HL-60 (cell line): ENCODE measurements around the gene TMEM143.
"Not testable (repeated sequence)": the region's sequence is repeated elsewhere in the genome, so short reads cannot be mapped to it uniquely, and the experiment has no call there.

Source experiments
- DNase-seq, 2 experiments: peaks; one replicate each; pipeline ENCODE4 v3.0.0-alpha.2; 2010 to 2020; ENCODE audit warnings: low read depth in 1 of 2, low spot score in 1 of 2
- H3K27ac ChIP-seq: fragments of 250-450 bp; sonication (Bioruptor Pico); replicated peaks from 2 replicates; pipeline ENCODE4 v1.5.1; 2020; ENCODE audit warnings: mild to moderate bottlenecking, moderate library complexity
- H3K27me3 ChIP-seq: fragments of 250-450 bp; sonication (Bioruptor Pico); 2 replicates; pipeline ENCODE4 v1.5.1; 2021; ENCODE audit warnings: mild to moderate bottlenecking, moderate library complexity; ENCODE audit not compliant: insufficient read depth, poor library complexity, severe bottlenecking
- H3K4me3 ChIP-seq: replicated peaks from 2 replicates; pipeline ENCODE4 v1.5.1; 2011; ENCODE audit warnings: mild to moderate bottlenecking, control low read depth, low read length; ENCODE audit not compliant: insufficient read depth
- CTCF ChIP-seq: IDR thresholded peaks from one replicate; pipeline ENCODE4 v1.5.1; 2011; ENCODE audit warnings: low read length, control low read depth, inconsistent platforms; ENCODE audit not compliant: insufficient read depth
- GABPA ChIP-seq: IDR thresholded peaks from 2 replicates; pipeline ENCODE4 v1.6.1; 2012; ENCODE audit warnings: low read depth
- POLR2AphosphoS5 ChIP-seq: IDR thresholded peaks from 2 replicates; pipeline ENCODE4 v1.6.1; 2012; ENCODE audit warnings: low read depth
- REST ChIP-seq: IDR thresholded peaks from 2 replicates; pipeline ENCODE4 v1.6.1; 2012; ENCODE audit warnings: low read depth; ENCODE audit not compliant: insufficient replicate concordance
- SPI1 ChIP-seq: IDR thresholded peaks from 2 replicates; pipeline ENCODE4 v1.6.1; 2012; ENCODE audit warnings: low read depth, mild to moderate bottlenecking, borderline replicate concordance

TMEM143 gene

GRCh38 chr19:48292798-48293197 is 70.9 kb downstream of the TMEM143 start:
- DNase-seq, result no peak
- H3K27me3 ChIP-seq, result no peaks in the 10 kb centered on the region
- no peak for TF ChIP-seq REST
- no peak for TF ChIP-seq GABPA
- TF ChIP-seq SPI1, result no peak
- TF ChIP-seq POLR2AphosphoS5, result no peak
- no peak for TF ChIP-seq CTCF

GRCh38 chr19:48291489-48291815 is 72.3 kb downstream of the TMEM143 start:
- H3K27me3 ChIP-seq, result not testable (repeated sequence)

More at GRCh38 chr19:48292798-48293197, 70.9 kb downstream of the TMEM143 start:
- Histone ChIP-seq H3K27ac (no peak overlapping the region), H3K4me3 (no peak overlapping the region)

GRCh38 chr19:48290771-48291488 is 72.8 kb downstream of the TMEM143 start:
- no peaks in the 10 kb centered on the region for H3K27me3 ChIP-seq
- TF ChIP-seq GABPA (no peak), CTCF (peak; percentile 89), REST (no peak), SPI1 (peak; percentile 37; the same call in 1 of the 2 replicates), POLR2AphosphoS5 (no peak)
- peak overlapping the region; percentile 44 for H3K4me3 ChIP-seq
- DNase-seq, result peak; percentile 40 to 45
- no peak overlapping the region for H3K27ac ChIP-seq

More at GRCh38 chr19:48291489-48291815, 72.3 kb downstream of the TMEM143 start:
- not testable (repeated sequence) for DNase-seq, H3K27ac ChIP-seq, H3K4me3 ChIP-seq

- H3K27ac ChIP-seq, result no peak overlapping the region
- H3K4me3 ChIP-seq, result no peak overlapping the region
Observed at GRCh38 chr19:48290401-48290770, 73.4 kb downstream of the TMEM143 start.

More at GRCh38 chr19:48290401-48290770, 73.4 kb downstream of the TMEM143 start:
- H3K27me3 ChIP-seq, result no peaks in the 10 kb centered on the region
- DNase-seq, result no peak
- TF ChIP-seq CTCF (no peak), GABPA (no peak)
